Activated T-cell treated with anti-CD3 and anti-CD28 coated beads for 48 hours (primary cell): ENCODE measurements around the gene SYNPR.

Experiments used
- DNase-seq: peaks from one replicate; pipeline ENCODE4 v3.0.0-alpha.2; 2020; ENCODE audit warnings: low read depth

Gene SYNPR

GRCh38 chr3:63384382-63384781, 106.3 kb downstream of the SYNPR start:
- DNase-seq, result no peak

- no peak for DNase-seq
These were observed 107.5 kb downstream of the SYNPR start for GRCh38 chr3:63385629-63386028.

GRCh38 chr3:63386568-63386967, 108.5 kb downstream of the SYNPR start:
- DNase-seq, result no peak

- DNase-seq, result no peak
These were observed 109.5 kb downstream of the SYNPR start for GRCh38 chr3:63387568-63387967.

- DNase-seq, result no peak
These were observed 112.7 kb downstream of the SYNPR start for GRCh38 chr3:63390710-63391230.

GRCh38 chr3:63395960-63396359, 117.9 kb downstream of the SYNPR start:
- DNase-seq, result no peak

GRCh38 chr3:63400246-63400860, 122.2 kb downstream of the SYNPR start:
- DNase-seq, result no peak

GRCh38 chr3:63405882-63406281, 127.8 kb downstream of the SYNPR start:
- DNase-seq, result no peak

GRCh38 chr3:63413523-63413922, 135.4 kb downstream of the SYNPR start:
- no peak for DNase-seq

GRCh38 chr3:63414607-63415006, 136.5 kb downstream of the SYNPR start:
- DNase-seq, result no peak

- no peak for DNase-seq
These were observed 151.8 kb downstream of the SYNPR start for GRCh38 chr3:63429905-63430304.

- no peak for DNase-seq
These were observed 152.8 kb downstream of the SYNPR start for GRCh38 chr3:63430875-63431274.

GRCh38 chr3:63437858-63438257, 159.8 kb downstream of the SYNPR start:
- no peak for DNase-seq

- DNase-seq, result no peak
These were observed 160.8 kb downstream of the SYNPR start for GRCh38 chr3:63438826-63439371.

GRCh38 chr3:63441262-63441661, 163.2 kb downstream of the SYNPR start:
- no peak for DNase-seq

- DNase-seq, result no peak
These were observed 164.8 kb downstream of the SYNPR start for GRCh38 chr3:63442918-63443317.

- DNase-seq, result no peak
These were observed 171.9 kb downstream of the SYNPR start for GRCh38 chr3:63450023-63450422.

GRCh38 chr3:63450634-63451363, 172.7 kb downstream of the SYNPR start:
- no peak for DNase-seq

- DNase-seq, result no peak
These were observed 178.8 kb downstream of the SYNPR start for GRCh38 chr3:63456901-63457300.

GRCh38 chr3:63458405-63458804, 180.3 kb downstream of the SYNPR start:
- DNase-seq, result no peak

- no peak for DNase-seq
These were observed 184.6 kb downstream of the SYNPR start for GRCh38 chr3:63462732-63463131.

- DNase-seq, result no peak
These were observed 189.3 kb downstream of the SYNPR start for GRCh38 chr3:63467392-63467791.

- no peak for DNase-seq
These were observed 192.6 kb downstream of the SYNPR start for GRCh38 chr3:63470745-63471144.
